Mucosa of stomach (tissue), 1 donor: ENCODE results near the gene SGSM2.

Experiments used
- H3K27me3 ChIP-seq: one replicate; pipeline ENCODE4 v1.7.0; 2013; ENCODE audit warnings: mild to moderate bottlenecking, low read length; ENCODE audit not compliant: control insufficient read depth, insufficient read depth
- H3K36me3 ChIP-seq: one replicate; pipeline ENCODE4 v1.7.0; 2013; ENCODE audit warnings: low read length; ENCODE audit not compliant: control insufficient read depth, insufficient read depth
- H3K4me1 ChIP-seq: one replicate; pipeline ENCODE4 v1.7.0; 2013; ENCODE audit warnings: mild to moderate bottlenecking, low read length; ENCODE audit not compliant: control insufficient read depth, insufficient read depth
- H3K4me3 ChIP-seq: one replicate; pipeline ENCODE4 v1.7.0; 2013; ENCODE audit warnings: low read length
- H3K9ac ChIP-seq: one replicate; pipeline ENCODE4 v1.7.0; 2013; ENCODE audit warnings: mild to moderate bottlenecking, low read length, moderate library complexity
- H3K9me3 ChIP-seq: one replicate; pipeline ENCODE4 v1.7.0; 2013; ENCODE audit warnings: mild to moderate bottlenecking, low read length, moderate library complexity; ENCODE audit not compliant: control insufficient read depth
- donor health status: Pancreatic carcinoma.

The SGSM2 gene

DNA sequence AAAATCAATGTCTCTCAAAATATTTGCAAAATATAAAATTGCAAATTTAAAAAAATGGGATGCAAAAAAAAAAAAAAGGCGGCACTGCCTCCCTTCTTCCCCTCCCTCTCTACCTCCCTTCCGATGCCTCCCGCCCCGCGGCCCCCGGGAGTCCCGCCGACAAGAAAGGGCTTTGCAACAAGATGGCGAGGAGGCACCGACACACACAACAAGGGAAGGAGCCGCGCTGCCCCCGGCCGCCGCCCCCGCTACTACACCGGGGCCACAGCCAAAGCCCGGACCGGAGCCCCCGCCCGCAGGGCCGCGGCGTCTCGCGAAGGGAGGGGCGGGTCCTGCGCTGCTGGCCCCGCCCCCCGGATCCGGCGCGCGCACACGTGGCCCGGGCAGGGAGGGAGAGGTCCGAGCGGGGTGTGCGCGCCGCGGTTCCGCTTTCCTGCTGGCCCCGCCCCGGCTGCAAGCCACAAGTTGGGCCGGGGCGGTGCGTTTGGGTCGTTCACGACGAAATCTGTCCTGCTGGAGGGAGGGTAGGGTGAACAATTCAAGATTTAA, 63.6 kb downstream of the SGSM2 start, which contains the start of gene MNT:
TSS of gene MNT (minus strand) at position 184 of the 549 bp plus-strand sequence. CDS start 348 bp downstream, outside the sequence.
- H3K4me3 ChIP-seq: peak within 1 kb of the TSS; percentile 99
- no peaks in the 10 kb centered on the region for H3K36me3 ChIP-seq
- peaks cover 71% of the 10 kb centered on the region for H3K4me1 ChIP-seq
- no peaks in the 10 kb centered on the region for H3K27me3 ChIP-seq
- H3K9ac ChIP-seq: peak within 1 kb of the TSS; percentile 99
- no peaks in the 10 kb centered on the region for H3K9me3 ChIP-seq

DNA sequence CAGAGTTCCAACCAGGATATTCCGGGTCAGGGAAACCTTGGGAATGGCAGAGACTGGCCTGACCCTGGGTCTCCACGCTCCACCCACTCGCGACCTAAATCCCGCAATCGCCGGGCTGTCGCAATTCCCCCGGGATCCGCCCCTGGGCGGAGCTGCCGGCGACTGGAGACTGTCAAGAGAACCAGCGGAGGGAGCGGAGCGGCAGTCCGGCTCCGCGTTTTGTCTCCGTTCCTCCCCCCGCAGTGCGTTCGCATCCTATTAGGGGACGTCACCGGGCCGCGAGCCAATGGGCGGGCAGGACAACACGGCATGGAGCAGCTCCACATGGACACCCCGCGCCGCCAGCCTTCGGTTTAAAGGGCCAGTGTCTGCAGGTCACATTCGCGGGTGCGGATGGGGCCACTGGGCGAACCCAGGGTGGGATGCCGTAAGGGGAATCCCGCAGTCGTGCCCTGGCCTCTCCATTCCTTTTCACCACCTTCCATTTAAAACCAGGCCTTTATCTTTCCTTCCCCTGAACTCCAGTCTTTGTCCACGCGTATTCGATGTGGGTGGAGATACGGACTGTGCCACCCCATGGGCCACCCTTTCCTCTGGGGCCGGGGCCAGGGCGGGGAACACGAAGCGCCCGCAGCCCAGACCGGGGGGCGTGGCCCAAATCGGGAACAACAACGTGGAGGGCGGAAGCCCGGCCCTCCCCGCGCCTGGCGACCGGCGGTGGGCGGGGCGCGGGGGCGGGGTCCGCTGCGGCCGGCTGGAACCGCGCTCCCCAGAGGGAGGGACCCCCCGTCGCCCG, 64.3 kb downstream of the SGSM2 start:
- H3K9me3 ChIP-seq: no peaks in the 10 kb centered on the region
- no peaks in the 10 kb centered on the region for H3K27me3 ChIP-seq
- H3K4me3 ChIP-seq: peak overlapping the region; percentile 77
- peak overlapping the region; percentile 99 for H3K9ac ChIP-seq
- H3K4me1 ChIP-seq: peaks cover 71% of the 10 kb centered on the region
- no peaks in the 10 kb centered on the region for H3K36me3 ChIP-seq

DNA sequence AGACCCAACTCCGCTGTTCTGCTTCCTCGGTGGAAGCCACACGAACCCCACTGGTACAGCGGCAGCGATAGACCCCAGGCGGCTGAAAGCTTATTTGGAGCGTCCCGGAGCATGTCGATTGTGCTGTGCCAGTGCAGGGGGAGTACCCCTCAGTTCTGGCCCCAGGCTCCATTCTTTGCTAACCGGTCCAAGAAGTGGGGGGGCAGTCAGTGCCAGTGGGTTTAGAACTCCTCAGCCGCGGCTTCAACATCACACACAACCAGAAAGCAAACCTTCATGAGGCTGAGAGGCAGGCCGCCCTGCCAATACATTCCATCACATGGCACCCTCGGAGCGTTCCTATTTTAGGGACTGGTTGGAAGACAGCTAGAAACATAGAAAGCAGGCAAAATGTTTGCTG, 65.2 kb downstream of the SGSM2 start:
- Histone ChIP-seq H3K36me3 (no peaks in the 10 kb centered on the region), H3K27me3 (no peaks in the 10 kb centered on the region), H3K4me3 (peak overlapping the region; percentile 20), H3K9ac (peak overlapping the region; percentile 85), H3K9me3 (no peaks in the 10 kb centered on the region), H3K4me1 (peaks cover 71% of the 10 kb centered on the region)

DNA sequence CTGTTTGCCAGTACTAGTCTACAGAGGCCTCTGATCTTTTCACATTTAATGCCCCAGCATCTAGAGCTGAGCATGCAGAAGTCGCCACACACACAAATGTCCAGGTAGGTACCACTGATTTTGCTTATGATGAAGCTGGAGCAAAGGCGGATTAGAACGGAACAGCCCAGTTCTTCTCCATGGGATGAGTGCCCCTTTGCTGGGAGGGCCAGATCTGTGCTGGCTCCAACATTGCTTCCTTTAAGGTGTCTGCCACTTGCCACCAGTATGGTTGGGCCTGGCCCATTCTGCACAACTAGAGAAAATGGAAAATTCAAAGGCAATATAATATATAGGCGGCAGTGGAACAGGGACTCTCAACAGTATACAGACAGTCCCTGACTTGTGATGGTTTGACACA, 65.7 kb downstream of the SGSM2 start:
- Histone ChIP-seq H3K27me3 (no peaks in the 10 kb centered on the region), H3K36me3 (no peaks in the 10 kb centered on the region), H3K9ac (no peak overlapping the region), H3K4me1 (peaks cover 67% of the 10 kb centered on the region), H3K9me3 (no peaks in the 10 kb centered on the region), H3K4me3 (no peak overlapping the region)

DNA sequence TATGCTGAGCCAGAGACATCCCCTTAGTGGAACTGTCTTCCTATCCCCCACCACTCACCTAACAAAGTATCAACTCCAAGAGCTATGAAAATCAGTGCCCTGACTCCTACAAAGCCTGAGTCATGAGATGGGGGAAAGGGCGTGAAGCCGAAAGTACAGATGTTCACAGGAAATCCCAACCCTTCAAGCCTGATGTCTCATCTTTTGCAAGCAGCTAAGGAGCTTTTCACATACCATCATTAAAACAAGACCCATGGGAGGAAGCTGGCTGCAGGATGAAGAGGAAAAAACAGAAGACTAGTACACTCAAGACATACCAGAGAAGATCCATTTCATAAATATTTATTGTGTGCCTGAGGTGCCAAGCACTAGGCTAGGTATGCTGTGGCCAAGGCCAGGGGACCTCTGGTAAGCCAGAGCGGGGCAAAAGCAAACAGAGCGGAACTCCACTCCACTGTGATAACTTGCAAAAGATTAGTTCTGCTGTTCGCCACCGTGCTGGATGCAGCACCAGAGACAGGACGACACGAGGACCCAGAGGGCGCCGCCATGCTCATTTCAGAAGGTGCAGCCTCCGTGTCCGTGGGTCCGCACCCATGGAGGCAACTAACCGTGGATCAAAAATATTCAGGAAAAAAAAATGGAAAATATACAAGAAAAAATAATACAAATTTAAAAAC, 68.1 kb downstream of the SGSM2 start:
- H3K9me3 ChIP-seq: no peaks in the 10 kb centered on the region
- H3K36me3 ChIP-seq: no peaks in the 10 kb centered on the region
- H3K27me3 ChIP-seq: no peaks in the 10 kb centered on the region
- peaks cover 56% of the 10 kb centered on the region for H3K4me1 ChIP-seq
- peak overlapping the region; percentile 2 for H3K4me3 ChIP-seq
- H3K9ac ChIP-seq: no peak overlapping the region

DNA sequence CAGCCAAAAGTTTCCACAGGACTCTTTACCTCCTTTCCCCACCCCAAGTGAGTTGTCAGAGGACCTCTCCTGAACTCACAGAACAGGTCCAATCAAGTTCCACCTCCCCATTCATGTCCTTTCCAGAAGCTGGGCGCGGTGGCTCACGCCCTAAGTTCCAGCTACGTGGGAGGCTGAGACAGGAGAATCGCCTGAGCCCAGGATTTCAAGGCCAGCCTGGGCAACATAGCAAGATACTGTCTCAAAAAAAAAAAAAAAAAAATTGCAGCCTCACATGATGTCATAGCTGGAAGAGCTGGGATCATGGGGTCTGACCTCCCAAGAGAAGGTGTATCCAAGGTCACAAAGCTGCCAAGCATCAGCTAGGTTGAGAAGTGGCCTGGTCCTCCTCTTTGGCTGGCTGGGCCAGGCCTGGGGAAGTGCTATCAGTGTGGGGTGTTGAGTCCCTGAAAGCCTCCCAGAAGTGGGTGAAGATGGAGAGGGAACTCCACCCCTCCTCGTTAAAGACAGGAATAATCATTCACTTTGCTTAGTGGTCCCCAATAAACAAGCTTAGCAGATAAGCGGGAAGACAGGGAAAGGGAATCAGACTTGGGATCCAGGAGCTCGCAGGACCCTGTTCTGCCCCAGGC, 69.1 kb downstream of the SGSM2 start:
- H3K4me1 ChIP-seq: peaks cover 56% of the 10 kb centered on the region
- H3K36me3 ChIP-seq: no peaks in the 10 kb centered on the region
- H3K4me3 ChIP-seq: no peak overlapping the region
- H3K9me3 ChIP-seq: no peaks in the 10 kb centered on the region
- no peaks in the 10 kb centered on the region for H3K27me3 ChIP-seq
- peak overlapping the region; percentile 79 for H3K9ac ChIP-seq

DNA sequence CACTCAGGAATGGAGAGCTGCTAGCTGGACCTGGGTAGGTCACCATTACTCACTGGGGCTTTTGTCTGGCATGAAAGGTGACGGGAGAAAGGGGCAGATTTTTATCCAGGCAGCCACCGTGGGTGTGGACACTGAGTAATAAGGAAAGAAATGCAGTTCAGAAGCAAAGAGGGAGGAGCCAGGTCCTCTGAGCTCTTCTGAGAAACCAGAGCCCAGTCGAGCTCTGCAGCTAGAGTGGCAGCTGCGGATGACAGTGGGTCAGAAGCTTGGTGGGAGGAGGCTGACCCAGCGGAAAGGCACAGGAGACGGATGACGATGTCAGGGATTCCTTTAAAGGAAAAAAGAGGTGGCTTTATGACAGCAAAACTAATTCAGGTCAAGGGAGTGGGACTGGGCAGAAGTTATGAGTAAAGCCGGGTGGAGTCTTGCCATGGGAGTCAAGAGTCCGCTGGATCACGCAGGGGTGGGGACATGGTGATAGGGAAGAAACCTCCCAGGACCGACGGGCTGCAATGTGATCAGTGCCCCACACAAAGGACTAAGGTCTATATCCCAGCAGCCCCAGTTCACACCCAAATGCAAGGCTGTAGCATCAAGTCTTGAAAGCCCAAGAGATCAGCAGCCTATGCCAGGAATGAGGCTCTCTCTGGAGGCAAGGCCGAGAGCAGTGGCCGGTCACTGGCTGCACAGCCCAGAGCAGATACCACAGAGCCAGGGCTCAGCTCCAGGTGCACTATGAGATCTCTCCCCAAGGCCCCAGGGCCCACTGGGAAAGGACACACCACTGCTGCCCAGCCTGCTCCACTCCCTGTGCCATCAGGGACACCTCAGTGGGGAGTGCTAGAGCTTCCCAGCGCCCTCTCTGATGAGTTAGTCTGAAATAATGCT, 69.8 kb downstream of the SGSM2 start:
- no peaks in the 10 kb centered on the region for H3K27me3 ChIP-seq
- H3K4me3 ChIP-seq: no peak overlapping the region
- H3K4me1 ChIP-seq: peaks cover 55% of the 10 kb centered on the region
- no peaks in the 10 kb centered on the region for H3K9me3 ChIP-seq
- H3K9ac ChIP-seq: peak overlapping the region; percentile 79
- no peaks in the 10 kb centered on the region for H3K36me3 ChIP-seq

DNA sequence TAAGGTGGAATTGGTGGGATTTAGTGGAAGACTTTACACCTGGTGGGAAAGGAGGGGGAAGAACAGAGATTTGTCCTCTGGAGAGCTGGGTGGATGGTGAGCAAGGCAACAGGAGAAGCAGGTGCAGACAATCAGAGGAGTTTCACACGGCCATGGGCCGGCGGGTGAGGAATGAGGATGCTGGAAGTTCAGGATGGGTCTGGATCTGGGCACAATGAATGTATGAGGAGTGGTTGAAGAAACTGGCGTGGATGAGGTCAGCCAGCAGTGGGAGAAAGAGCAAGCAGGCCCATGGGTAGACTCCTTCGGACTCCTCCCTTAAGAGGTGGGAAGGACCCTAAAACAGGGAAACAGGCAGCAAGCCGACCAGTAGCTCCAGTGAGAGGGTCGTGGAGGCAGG, 73.7 kb downstream of the SGSM2 start:
- no peaks in the 10 kb centered on the region for H3K36me3 ChIP-seq
- no peak overlapping the region for H3K4me3 ChIP-seq
- no peaks in the 10 kb centered on the region for H3K9me3 ChIP-seq
- H3K9ac ChIP-seq: no peak overlapping the region
- H3K27me3 ChIP-seq: no peaks in the 10 kb centered on the region
- H3K4me1 ChIP-seq: peaks cover 17% of the 10 kb centered on the region

DNA sequence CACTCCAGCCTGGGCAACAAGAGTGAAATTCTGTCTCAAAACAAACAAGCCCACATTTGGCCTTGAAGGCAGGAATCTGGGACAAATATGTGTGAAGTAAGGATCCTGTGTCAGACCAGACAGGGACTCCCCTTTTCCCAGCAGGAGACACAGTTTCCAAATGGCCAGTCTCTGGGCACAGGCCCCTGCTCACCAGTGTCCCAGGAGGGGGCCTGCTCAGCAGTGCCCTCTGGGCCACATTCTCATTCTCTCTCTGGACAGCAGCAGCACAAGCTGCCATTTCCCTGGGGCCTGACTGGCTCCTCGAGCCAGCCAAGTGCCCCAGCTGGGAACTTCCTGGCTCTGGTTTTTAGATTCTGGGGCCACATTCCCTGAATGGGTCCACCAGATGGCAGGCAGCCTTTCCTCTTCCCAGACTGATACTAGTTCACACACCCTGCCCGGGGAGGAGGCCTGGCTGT, 75.3 kb downstream of the SGSM2 start:
- H3K4me1 ChIP-seq: peaks cover under 1% of the 10 kb centered on the region
- H3K9ac ChIP-seq: no peak overlapping the region
- H3K36me3 ChIP-seq: no peaks in the 10 kb centered on the region
- no peaks in the 10 kb centered on the region for H3K27me3 ChIP-seq
- no peaks in the 10 kb centered on the region for H3K9me3 ChIP-seq
- no peak overlapping the region for H3K4me3 ChIP-seq

DNA sequence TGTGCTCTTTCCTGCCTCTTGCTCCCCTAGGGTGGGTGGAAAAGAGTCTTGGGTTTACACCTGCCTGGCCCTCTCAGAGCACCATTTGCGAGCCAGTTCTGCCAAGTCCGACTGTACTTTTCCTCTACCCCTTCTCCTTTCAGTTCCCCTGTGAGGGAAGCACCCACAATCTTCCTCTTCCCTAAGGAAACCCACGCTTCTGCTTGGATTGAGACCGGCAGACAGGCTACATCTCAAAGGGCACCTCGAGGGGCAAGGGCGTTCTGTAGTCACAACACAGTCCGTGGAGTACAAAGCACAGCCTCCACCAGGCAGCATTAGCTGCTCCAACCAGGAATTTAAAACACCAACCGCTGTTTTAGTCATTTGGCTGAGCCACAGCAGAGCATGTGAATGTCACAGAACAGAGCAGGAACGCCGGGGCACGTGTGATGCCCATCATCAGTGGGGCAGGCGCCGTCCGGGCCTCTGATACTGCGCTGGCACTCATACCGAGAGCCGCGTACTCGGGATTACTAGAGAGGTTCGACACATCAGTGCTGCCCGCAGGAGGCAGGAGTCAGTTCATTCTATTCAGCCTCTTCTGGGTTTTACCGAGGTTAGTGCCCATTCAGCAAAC, 77.3 kb downstream of the SGSM2 start:
- Histone ChIP-seq H3K9ac (no peak overlapping the region), H3K27me3 (no peaks in the 10 kb centered on the region), H3K9me3 (no peaks in the 10 kb centered on the region), H3K4me1 (no peaks in the 10 kb centered on the region), H3K4me3 (no peak overlapping the region), H3K36me3 (no peaks in the 10 kb centered on the region)

DNA sequence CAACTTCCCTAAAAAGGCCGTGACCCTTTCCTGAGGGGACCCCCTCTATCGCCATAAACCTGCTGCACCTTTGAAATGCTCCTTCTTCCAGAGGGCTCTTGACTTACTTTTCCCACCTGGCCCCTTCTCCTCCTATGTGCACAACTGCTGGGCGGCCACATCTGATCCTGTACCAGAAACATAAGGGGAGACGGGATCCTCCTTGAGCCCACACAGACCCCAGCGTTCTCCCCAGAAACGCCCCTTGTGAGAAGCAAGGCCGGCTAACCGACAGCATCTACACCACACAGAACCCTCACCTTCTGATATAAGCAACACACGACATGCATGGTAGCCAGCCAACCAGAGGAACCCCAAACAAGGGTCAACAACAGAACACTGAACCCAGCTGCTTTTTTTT, 77.8 kb downstream of the SGSM2 start:
- H3K4me3 ChIP-seq: no peak overlapping the region
- H3K9me3 ChIP-seq: no peaks in the 10 kb centered on the region
- H3K4me1 ChIP-seq: no peaks in the 10 kb centered on the region
- no peaks in the 10 kb centered on the region for H3K36me3 ChIP-seq
- H3K9ac ChIP-seq: no peak overlapping the region
- no peaks in the 10 kb centered on the region for H3K27me3 ChIP-seq
